Measurements from ENCODE around the gene LY9.

The LY9 gene

DNA sequence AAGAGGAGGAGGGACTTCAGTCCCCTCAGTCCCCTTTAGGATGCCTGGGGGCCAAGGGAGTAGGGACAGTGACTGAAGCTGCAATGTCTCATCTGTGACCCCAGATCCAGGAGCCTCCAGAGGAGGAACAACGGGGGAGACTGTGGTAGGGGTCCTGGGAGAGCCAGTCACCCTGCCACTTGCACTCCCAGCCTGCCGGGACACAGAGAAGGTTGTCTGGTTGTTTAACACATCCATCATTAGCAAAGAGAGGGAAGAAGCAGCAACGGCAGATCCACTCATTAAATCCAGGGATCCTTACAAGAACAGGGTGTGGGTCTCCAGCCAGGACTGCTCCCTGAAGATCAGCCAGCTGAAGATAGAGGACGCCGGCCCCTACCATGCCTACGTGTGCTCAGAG lies 18.3 kb downstream of the LY9 start:
- DNase-seq (ENCODE audit: low spot score), result no peak
- no peak for TF ChIP-seq CTCF (IDR thresholded peaks at IDR 0.05; ENCODE audit: extremely low read depth, missing control alignments)

GRCh38 chr1:160814856-160815255 lies 18.9 kb downstream of the LY9 start:
- DNase-seq (ENCODE audit: low spot score), result no peak
- no peak for TF ChIP-seq CTCF (IDR thresholded peaks at IDR 0.05; ENCODE audit: extremely low read depth, missing control alignments)

GRCh38 chr1:160818207-160818937 lies 22.4 kb downstream of the LY9 start:
- DNase-seq (ENCODE audit: low spot score), result no peak
- no peak for TF ChIP-seq CTCF (IDR thresholded peaks at IDR 0.05; ENCODE audit: extremely low read depth, missing control alignments)

DNA sequence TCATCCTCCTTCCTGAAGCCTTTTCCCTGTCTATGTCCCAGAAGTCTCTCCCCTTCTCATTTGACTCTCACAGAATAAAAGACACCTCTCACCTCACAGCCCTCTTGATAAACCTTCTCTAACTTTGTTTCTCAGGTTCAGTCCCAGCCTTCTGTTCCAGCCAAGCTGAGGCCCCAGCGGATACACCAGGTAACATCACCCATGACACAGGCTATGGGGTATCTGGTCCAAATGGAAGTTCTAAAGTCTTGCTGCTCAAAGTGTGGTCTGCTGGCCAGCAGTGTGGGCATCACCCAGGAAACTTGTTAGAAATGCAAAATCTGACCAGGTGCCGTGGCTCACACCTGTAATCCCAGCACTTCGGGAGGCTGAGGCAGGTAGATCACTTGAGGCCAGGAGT lies 23.2 kb downstream of the LY9 start:
- no peak for TF ChIP-seq CTCF (IDR thresholded peaks at IDR 0.05; ENCODE audit: extremely low read depth, missing control alignments)
- DNase-seq (ENCODE audit: low spot score), result no peak

DNA sequence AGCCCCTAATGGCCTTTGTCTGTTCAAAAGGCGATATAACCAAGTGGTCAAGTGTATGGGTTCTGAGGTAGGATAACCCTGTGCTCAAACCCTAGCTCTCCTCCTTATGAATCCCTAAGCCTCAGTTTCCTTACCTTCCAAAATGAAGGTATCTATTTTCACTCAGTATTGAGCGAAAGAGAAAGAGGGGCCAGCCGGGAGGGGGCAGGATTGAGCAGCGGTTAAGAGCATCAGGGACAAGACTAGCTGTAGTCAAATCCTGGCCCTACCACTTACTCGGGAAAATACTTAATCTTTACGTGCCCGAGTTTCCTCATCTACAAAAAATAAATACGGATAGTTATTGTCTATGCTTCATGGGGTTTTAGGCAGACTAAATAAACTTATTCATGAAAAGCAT lies 25.7 kb downstream of the LY9 start:
- DNase-seq (ENCODE audit: low spot score), result no peak

GRCh38 chr1:160823296-160823695 lies 27.3 kb downstream of the LY9 start:
- no peak for DNase-seq (ENCODE audit: low spot score)
- TF ChIP-seq CTCF (IDR thresholded peaks at IDR 0.05; ENCODE audit: extremely low read depth, missing control alignments), result no peak

More for the DNA sequence above, 25.7 kb downstream of the LY9 start:
- TF ChIP-seq CTCF (IDR thresholded peaks at IDR 0.05; ENCODE audit: extremely low read depth, missing control alignments), result no peak

GRCh38 chr1:160826546-160826945 lies 30.6 kb downstream of the LY9 start:
- TF ChIP-seq CTCF (IDR thresholded peaks at IDR 0.05; ENCODE audit: extremely low read depth, missing control alignments), result no peak
- DNase-seq (ENCODE audit: low spot score), result no peak

All from GM20000 (cell line).